Endothelial cell (in vitro differentiated cells): ENCODE measurements around the gene CHST4. TPM values are rescaled to one million over a fixed set of nuclear protein-coding genes. Genes with fewer than 3 reads are reported as not detected.
A peak's percentile ranks its signal among the peaks of the same experiment; 100 is the strongest.

Experiments
- DNase-seq: peaks from one replicate; pipeline ENCODE4 v3.0.0; 2021; ENCODE audit warnings: low spot score
- H3K27ac Mint-ChIP-seq: one replicate; pipeline ENCODE4 v1.8.0; 2021; ENCODE audit warnings: mixed read lengths, inconsistent platforms; ENCODE audit not compliant: unreplicated experiment
- H3K27me3 Mint-ChIP-seq: one replicate; pipeline ENCODE4 v1.8.0; 2021; ENCODE audit warnings: mild to moderate bottlenecking, moderate library complexity, mixed read lengths, inconsistent platforms; ENCODE audit not compliant: unreplicated experiment
- H3K36me3 Mint-ChIP-seq: one replicate; pipeline ENCODE4 v1.8.0; 2021; ENCODE audit warnings: mild to moderate bottlenecking, low read depth, mixed read lengths, inconsistent platforms; ENCODE audit not compliant: unreplicated experiment
- H3K4me1 Mint-ChIP-seq: one replicate; pipeline ENCODE4 v1.8.0; 2021; ENCODE audit warnings: mild to moderate bottlenecking, mixed read lengths, inconsistent platforms; ENCODE audit not compliant: unreplicated experiment
- H3K4me3 Mint-ChIP-seq: one replicate; pipeline ENCODE4 v1.8.0; 2021; ENCODE audit warnings: mild to moderate bottlenecking, mixed read lengths, inconsistent platforms; ENCODE audit not compliant: unreplicated experiment
- H3K9me3 Mint-ChIP-seq: one replicate; pipeline ENCODE4 v1.8.0; 2021; ENCODE audit warnings: mixed read lengths, inconsistent platforms; ENCODE audit not compliant: unreplicated experiment
- long read RNA-seq: library from polyadenylated mRNA; unstranded; transcript quantifications from one replicate; pipeline ENCODE4 v2.0.0, GENCODE V29; 2020; ENCODE audit not compliant: unreplicated experiment
- total RNA-seq: library from RNA; stranded (reverse); fragmentation: NEBNext Ultra II Directional; extraction: Animal tissue kit (Norgen Biotek cat#: 25700); gene quantifications from one replicate; pipeline ENCODE4 v1.2.1, GENCODE V29; 2021; ENCODE audit not compliant: unreplicated experiment
- TF ChIP-seq, protein P1 (sequence below): fragments of 200-600 bp; sonication (generic); IDR thresholded peaks from one replicate; pipeline ENCODE4 v1.5.0; 2021; ENCODE audit warnings: antibody characterized with exemption; ENCODE audit not compliant: unreplicated experiment

The CHST4 gene
- total RNA-seq: 0.13 TPM
- long read RNA-seq: 0 reads

GRCh38 chr16:71526111-71526631 is at the start of gene CHST4:
Gene CHST4, plus strand, starts transcription at chr16:71526426. Its CDS starts 10,252 bp downstream, at chr16:71536678.
- no peak within 1 kb of the TSS for H3K27ac Mint-ChIP-seq
- peaks cover 9% of the 10 kb centered on the region for H3K4me1 Mint-ChIP-seq
- no peaks in the 10 kb centered on the region for H3K9me3 Mint-ChIP-seq
- TF ChIP-seq, protein P1, sequence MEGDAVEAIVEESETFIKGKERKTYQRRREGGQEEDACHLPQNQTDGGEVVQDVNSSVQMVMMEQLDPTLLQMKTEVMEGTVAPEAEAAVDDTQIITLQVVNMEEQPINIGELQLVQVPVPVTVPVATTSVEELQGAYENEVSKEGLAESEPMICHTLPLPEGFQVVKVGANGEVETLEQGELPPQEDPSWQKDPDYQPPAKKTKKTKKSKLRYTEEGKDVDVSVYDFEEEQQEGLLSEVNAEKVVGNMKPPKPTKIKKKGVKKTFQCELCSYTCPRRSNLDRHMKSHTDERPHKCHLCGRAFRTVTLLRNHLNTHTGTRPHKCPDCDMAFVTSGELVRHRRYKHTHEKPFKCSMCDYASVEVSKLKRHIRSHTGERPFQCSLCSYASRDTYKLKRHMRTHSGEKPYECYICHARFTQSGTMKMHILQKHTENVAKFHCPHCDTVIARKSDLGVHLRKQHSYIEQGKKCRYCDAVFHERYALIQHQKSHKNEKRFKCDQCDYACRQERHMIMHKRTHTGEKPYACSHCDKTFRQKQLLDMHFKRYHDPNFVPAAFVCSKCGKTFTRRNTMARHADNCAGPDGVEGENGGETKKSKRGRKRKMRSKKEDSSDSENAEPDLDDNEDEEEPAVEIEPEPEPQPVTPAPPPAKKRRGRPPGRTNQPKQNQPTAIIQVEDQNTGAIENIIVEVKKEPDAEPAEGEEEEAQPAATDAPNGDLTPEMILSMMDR: no peak
- H3K4me3 Mint-ChIP-seq: peak within 1 kb of the TSS; percentile 57
- peak; percentile 11 for DNase-seq
- no peaks in the 10 kb centered on the region for H3K36me3 Mint-ChIP-seq
- peaks cover 1% of the 10 kb centered on the region for H3K27me3 Mint-ChIP-seq

DNA sequence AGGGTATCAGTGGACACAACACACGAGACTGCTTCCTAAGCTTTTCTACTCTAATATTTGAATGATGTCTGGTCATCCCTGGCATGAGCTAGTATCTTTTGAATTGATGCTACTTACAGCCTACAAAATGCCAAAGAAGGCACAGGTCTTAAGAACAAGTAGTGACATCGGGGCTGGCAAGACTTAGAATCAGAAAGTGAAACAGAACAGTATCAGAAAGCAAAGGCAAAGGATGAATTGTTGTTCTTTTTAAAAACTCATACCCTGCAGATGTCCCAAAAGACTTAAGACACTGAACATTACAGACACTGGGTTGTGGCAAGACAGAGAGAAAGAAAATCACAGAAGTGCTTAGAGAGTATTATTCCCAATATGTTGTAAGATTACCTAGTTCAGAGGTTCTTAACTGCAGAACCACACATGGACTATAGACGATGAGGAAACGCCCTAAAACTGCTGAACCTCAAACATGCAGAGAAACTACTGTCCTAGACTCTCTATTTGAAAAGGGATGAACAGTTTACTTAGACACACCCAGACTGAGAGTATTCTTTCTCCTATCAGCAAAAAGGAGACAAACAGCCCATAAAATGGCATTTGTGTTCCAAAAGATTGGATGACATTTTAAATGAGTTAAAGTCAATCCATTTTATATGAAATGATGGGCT is 49.6 kb upstream of the CHST4 start:
- H3K4me1 Mint-ChIP-seq: peaks cover 10% of the 10 kb centered on the region
- no peak for DNase-seq
- peaks cover 2% of the 10 kb centered on the region for H3K27me3 Mint-ChIP-seq
- no peak overlapping the region for H3K27ac Mint-ChIP-seq
- TF ChIP-seq, protein P1: no peak
- H3K4me3 Mint-ChIP-seq: no peak overlapping the region
- no peaks in the 10 kb centered on the region for H3K9me3 Mint-ChIP-seq
- H3K36me3 Mint-ChIP-seq: peaks cover 12% of the 10 kb centered on the region

GRCh38 chr16:71479420-71479819 is 46.8 kb upstream of the CHST4 start:
- Mint-ChIP-seq H3K27me3 (peaks cover 2% of the 10 kb centered on the region), H3K4me1 (peaks cover 23% of the 10 kb centered on the region), H3K9me3 (no peaks in the 10 kb centered on the region), H3K36me3 (peaks cover 12% of the 10 kb centered on the region), H3K27ac (no peak overlapping the region), H3K4me3 (no peak overlapping the region)
- DNase-seq: peak; percentile 27
- TF ChIP-seq, protein P1: no peak

DNA sequence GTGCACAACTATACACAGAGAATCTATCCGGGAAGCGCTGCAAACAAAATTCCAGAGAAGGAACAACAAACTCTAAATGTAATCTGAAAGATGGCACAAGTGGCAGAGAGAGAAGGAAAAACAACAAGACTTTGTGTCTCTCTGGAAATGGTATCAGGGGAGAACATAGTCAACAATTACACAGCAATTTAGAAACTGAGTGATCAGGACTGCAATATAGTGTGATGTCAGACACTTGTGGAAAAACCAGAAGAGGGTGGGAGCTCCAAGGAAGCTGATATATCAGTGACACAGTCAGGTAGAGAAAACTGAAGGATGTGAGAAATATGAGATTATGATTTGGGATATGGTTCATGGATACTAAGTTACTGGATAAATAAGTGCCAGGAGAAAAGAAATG is 45.3 kb upstream of the CHST4 start:
- TF ChIP-seq, protein P1: no peak
- Mint-ChIP-seq H3K27me3 (peaks cover 2% of the 10 kb centered on the region), H3K4me3 (no peak overlapping the region), H3K4me1 (peaks cover 28% of the 10 kb centered on the region), H3K27ac (no peak overlapping the region), H3K9me3 (no peaks in the 10 kb centered on the region), H3K36me3 (peaks cover 10% of the 10 kb centered on the region)
- DNase-seq: no peak

GRCh38 chr16:71482569-71482968 is 43.7 kb upstream of the CHST4 start:
- peaks cover 5% of the 10 kb centered on the region for H3K27me3 Mint-ChIP-seq
- H3K36me3 Mint-ChIP-seq: peaks cover 3% of the 10 kb centered on the region
- TF ChIP-seq, protein P1: no peak
- H3K4me3 Mint-ChIP-seq: no peak overlapping the region
- H3K9me3 Mint-ChIP-seq: no peaks in the 10 kb centered on the region
- no peak for DNase-seq
- H3K27ac Mint-ChIP-seq: no peak overlapping the region
- H3K4me1 Mint-ChIP-seq: peaks cover 28% of the 10 kb centered on the region
